OCI-LY7 (cell line): ENCODE results near the gene GRB7.

Experiments
- EZH2phosphoT487 ChIP-seq: fragments of 200-600 bp; sonication (generic); IDR thresholded peaks from 2 replicates; pipeline ENCODE4 v1.6.1; 2018; ENCODE audit warnings: low read depth, borderline replicate concordance, mild to moderate bottlenecking, mixed run types, antibody characterized with exemption, low read length, moderate library complexity, mixed read lengths
- TF ChIP-seq, protein P1 (sequence below): fragments of 200-600 bp; sonication (generic); conservative IDR thresholded peaks from 2 replicates; pipeline ENCODE4 v1.5.1; 2014; ENCODE audit warnings: mild to moderate bottlenecking, antibody characterized with exemption, low read length, moderate library complexity, mixed read lengths

DNA sequence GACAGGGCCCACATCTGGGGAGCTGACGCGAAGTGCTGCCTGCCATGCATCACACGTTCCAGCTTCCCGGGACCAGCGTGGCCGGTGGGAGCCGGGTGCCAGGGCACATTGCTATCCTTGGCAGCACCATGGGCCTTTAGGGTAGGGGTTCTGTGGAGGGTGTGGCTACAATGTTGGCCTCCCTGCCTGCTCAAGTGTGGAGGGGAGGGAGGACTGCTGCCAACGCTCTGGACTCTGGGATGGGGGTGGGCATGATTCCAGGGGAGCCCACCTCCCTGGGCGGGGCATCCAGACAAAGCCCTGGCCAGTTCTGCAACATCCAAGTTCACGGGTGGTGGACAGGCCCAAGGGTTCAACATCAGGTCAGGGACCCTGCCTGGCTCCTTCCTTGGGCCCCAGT, 13.9 kb downstream of the GRB7 start:
- TF ChIP-seq, protein P1, sequence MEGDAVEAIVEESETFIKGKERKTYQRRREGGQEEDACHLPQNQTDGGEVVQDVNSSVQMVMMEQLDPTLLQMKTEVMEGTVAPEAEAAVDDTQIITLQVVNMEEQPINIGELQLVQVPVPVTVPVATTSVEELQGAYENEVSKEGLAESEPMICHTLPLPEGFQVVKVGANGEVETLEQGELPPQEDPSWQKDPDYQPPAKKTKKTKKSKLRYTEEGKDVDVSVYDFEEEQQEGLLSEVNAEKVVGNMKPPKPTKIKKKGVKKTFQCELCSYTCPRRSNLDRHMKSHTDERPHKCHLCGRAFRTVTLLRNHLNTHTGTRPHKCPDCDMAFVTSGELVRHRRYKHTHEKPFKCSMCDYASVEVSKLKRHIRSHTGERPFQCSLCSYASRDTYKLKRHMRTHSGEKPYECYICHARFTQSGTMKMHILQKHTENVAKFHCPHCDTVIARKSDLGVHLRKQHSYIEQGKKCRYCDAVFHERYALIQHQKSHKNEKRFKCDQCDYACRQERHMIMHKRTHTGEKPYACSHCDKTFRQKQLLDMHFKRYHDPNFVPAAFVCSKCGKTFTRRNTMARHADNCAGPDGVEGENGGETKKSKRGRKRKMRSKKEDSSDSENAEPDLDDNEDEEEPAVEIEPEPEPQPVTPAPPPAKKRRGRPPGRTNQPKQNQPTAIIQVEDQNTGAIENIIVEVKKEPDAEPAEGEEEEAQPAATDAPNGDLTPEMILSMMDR, result no peak
- no peak for TF ChIP-seq EZH2phosphoT487
